HG03558 (cell line): ENCODE results near the gene EPS15.
"Not testable (repeated sequence)": the region's sequence is repeated elsewhere in the genome, so short reads cannot be mapped to it uniquely, and the experiment has no call there.

Source experiments
- ATAC-seq: cut with Tn5 transposase; IDR thresholded peaks from one replicate; pipeline ENCODE4 v1.9.1; 2021; ENCODE audit warnings: moderate number of reproducible peaks; ENCODE audit not compliant: unreplicated experiment; ENCODE audit errors: extremely low read depth

The EPS15 gene

DNA sequence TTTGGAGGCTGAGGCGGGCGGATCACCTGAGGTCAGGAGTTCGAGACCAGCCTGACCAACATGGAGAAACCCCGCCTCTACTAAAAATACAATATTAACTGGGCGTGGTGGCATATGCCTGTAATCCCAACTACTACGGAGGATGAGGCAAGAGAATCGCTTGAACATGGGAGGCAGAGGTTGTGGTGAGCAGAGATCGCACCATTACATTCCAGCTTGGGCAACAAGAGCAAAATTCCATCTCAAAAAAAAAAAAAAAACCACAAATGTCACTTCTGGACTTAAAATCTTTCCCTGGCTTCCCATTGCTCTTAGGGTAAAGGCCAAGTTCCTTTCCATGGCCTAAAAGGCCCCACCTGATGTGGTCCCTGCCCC is 194.1 kb downstream of the EPS15 start:
- not testable (repeated sequence) for ATAC-seq

DNA sequence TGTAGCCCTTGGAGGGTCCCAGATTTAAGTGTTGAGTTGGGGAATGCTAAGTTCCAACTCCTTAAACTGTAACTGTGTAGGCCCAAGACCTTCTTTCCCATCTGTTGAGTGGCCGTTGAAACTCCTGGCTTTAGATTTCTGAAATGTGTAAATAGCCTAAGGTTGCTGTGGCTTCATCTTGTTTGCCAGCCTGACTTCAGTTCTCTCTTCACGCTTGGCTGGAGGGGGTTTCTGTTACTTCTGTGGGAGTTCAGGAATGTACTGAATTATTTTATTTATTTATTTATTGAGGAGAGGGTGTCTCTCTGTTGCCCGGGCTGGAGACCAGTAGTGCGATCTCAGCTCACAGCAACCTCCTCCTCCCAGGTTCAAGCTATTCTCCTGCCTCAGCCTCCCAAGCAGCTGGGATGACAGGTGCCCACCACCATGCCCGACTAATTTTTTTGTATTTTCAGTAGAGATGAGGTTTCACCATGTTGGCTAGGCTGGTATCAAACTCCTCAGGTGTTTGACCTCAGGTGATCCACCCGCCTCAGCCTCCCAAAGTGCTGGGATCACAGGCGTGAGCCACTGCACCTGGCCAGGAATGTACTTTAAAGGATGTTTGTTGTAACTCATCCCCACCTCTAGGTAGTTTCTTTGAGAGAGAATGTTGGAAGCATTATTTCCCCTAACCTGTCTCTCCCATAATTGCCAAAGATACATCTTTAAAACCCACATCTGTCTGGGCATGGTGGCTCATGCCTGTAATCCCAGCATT is 194.6 kb downstream of the EPS15 start:
- no peak for ATAC-seq

DNA sequence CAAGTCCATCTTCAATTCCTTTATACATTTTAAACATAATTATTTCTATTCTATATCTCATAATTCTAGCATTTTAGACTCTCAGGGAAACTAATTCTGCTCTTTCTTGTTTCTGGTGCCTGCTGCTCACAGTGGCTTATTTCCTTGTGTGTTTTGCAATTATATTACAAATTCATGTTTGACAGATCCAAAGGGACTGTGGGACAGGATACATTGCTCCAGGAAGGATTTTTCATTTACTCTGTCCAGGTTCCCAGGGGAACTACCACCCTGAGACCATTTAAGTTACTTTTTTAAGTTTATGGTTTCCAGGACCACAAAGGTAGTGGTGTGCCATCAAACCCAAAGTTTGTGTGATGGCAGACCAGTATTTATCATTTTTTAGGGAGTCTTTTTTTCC is 195.3 kb downstream of the EPS15 start:
- no peak for ATAC-seq

DNA sequence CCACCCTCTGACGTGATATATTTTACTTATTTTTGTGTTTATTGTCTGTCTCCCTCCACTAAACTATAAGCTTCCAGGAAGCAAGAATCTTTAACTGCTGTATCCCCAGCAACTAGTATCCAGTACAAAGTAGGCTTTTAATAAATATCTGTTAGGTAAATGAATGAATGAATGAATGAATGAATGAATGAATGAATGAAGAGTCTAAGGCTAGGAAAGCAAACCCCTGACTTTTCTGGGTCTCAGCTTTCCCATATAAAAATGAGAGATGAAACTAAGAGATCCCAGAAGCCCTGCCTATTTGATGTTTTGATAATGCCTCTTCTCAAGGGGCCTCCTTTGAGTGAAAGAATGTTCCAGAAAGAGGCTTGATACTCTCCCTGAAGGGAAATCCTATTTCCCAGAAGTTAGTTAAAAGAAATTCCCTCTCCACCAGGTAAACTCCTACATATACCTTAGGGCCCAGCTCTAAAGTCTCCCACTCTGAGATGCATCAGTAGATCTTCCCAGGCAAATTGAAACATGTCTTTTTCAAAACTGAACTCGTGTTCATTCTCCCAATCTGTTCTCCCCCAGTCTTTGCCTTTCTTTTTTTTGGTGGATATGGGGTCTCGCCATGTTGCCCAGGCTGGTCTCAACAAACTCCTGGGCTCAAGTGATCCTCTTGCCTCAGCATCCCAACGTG is 196.5 kb downstream of the EPS15 start:
- no peak for ATAC-seq

- no peak for ATAC-seq
These were observed 197.2 kb downstream of the EPS15 start for GRCh38 chr1:51321924-51322280.

DNA sequence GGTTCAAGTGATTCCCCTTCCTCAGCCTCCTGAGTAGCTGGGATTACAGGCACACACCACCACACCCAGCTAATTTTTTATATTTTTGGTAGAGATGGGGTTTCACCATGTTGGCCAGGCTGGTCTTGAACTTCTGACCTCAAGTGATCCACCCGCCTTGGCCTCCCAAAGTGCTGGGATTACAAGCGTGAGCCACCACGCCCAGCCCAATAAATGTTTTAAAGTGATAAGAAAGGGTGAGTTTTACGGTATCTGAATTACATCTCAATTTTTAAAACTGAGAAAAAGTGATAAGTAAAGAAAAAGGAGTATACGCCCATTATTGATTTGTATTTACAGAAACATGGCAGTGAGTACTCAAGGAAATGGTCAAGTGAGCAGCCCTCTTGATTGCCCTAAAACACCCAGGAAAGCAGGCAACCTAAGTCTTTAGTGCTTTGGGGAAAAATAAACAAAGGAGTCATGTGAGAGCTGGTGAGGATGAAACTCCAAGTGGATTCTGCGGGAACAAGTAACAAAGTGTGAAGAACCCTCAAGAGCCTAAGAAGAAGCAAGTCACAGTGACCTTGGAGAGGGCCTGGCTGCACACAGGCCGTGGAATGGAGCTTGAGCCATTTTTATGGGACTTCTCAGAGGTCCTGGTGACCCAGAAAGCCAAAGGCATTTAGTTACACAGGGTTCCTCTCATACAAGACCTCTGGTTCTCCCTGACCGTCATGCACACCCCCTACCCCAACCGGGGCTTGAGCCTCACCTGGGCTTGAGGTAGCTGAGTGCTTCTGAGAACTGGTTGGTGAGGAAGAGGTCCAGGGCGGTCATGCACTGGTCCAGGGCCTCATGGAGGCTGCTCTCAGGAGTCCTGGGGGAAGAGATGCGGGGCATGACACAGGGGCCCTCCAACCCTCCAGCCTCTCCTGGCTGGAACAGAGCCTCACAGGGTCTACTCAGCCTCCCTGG is 197.8 kb downstream of the EPS15 start:
- ATAC-seq: no peak

DNA sequence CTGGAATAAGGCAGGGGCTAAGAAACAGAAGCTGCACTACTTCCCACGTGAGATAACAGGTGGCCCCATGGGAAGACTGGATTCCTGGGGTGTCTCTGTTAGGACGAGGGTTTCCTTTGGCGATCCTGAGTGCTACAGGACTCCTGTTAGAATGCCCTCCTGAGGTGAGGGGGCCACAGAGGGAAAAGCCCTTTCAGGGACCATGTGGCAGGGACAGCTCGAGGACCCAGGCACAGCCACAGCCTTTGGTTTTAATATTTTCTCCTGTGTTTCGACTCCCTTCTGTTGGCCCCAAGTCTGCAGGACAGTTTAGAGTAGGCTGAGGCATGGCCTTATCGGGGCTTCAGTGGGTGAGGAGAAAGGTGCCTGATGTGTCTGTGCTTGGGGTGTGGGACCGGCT is 201.3 kb downstream of the EPS15 start:
- no peak for ATAC-seq

GRCh38 chr1:51316846-51317120 is 202.3 kb downstream of the EPS15 start:
- ATAC-seq: no peak

- ATAC-seq: no peak
These were observed 202.8 kb downstream of the EPS15 start for GRCh38 chr1:51316113-51316845.

DNA sequence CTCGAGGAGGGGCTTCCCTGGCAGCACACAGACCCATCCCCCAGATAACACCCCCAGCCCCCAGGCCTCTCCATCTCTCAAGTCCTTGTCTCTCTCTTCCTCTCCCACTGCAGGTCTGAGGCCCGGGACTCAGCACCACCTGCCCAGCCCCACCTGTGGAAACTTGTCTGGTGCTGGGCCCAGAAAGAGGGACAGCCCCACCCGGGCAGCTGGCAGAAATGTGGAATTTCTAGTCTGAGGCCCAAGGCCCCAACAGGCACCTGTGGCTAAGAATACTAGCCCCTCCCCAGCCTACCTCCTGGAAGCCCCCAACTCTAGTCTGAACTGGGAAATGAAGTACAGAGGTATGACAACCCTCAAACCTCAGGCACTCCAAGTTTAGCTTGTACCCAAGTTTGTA is 204.1 kb downstream of the EPS15 start:
- no peak for ATAC-seq

- no peak for ATAC-seq
These were observed 204.9 kb downstream of the EPS15 start for GRCh38 chr1:51313961-51314777.

- no peak for ATAC-seq
These were observed 205.7 kb downstream of the EPS15 start for GRCh38 chr1:51313268-51313852.

DNA sequence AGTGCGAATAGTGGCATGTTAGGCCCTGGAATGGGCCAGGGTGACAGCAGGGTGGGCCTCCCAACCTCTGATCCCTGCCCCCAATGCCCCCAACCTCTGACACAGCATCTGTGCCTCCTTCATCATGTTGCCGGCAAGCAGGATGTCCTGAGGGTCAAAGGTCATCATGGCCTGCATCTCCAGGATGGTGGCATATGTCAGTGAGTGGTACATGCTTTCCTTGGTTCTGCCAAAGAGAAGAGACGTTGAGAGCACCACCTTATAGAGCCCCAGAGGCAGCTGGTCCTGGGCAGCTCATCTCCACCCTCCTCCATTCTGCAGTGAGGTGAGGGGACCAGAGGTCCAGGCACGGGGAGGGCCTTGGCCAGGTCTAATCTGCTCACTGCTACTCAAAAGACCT is 206.3 kb downstream of the EPS15 start:
- no peak for ATAC-seq

DNA sequence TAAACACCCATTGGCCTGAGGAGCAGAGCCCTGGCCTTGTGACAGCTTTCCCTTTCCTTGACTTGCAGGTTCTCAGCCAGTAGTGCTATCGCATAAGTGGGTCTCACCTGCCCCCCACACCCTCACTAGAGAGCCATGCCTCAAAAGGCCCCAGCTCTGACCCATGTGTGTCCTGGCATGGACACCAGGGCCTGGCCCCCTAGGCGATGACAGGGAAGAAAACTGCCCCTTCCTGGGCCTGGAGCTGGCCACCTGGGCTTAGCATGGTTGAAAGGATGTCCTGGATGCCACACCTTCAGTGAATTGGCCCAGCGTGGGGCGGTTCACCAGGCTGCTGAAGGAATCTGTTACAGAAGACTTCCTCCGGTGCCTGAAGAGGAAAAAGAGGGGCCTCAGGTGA is 207.2 kb downstream of the EPS15 start:
- no peak for ATAC-seq

DNA sequence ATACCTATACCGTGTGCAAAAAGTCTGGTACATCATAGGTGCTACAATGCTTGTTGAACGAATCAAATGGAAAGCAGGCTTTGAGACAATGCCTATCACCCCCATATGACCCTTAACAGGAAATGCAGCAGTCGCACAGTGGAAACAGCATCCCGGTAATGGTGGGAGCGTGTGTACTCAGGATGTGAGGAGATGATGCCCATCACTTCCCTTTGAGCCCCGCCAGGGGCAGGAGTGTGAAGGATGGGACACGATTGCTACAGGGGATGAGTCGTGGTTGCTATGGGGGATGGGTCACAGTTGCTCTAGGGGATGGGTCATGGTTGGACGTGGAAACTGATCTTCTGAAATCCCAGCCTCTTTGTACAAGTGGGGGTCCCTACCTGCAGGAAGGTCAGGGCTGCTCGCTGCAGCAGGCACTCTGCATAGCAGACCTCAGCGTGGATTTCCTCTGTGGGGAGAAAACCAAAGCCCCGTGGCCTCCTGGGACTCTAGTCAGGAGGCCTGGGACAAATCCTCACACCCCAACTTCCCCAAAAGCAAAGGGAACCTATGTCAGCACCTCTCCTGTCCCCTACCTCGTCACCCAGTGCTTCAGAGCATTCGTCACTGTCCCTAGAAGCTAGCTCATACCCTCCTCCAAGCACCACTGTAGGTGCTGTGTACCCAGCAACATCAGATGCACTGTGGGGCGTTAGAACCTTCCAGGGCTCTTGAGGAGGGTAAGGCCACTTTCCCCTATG is 208.0 kb downstream of the EPS15 start:
- no peak for ATAC-seq

GRCh38 chr1:51309291-51309690 is 209.8 kb downstream of the EPS15 start:
- no peak for ATAC-seq

DNA sequence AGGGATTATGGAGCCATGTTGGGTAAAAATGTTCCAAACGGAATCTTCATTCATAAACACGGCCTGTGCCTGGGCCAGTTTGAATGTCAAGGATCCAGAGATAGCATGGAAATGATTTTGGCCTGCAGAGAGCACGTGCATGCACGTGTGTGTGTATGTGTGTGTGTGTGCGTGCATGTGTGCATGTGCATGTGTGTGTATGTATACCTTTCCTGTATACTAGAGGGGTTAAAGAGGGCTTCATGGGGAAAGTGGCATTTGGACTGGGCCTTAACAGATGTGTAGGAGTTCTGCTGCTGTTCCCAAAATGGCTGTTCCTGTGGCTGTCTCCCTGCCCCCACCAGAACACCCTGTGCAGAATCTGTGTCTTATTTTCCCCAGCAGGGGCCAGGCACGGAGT is 210.4 kb downstream of the EPS15 start:
- no peak for ATAC-seq

GRCh38 chr1:51306950-51307349 is 212.1 kb downstream of the EPS15 start:
- no peak for ATAC-seq

DNA sequence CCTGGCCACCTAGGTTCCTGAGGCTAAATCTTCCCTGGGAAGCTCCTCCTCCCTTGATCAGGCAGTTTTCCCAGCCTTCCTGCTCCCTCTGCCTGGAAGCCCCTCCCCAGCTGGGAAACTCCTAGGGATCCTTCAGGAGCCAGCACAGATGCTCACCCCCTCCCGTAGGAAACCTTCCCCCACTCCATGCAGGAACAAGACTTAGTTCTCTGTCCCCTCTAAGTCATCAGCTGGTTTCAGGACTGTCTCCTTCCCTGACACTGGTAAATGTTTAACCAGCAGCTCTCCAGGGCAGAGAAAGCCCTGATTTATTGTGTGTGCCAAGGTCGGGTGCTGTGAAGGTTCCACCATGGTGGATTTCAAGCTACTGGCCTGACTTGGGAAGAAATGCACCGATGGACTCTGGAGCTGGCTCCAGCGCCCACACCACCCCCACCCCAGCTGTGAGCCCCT is 213.7 kb downstream of the EPS15 start:
- ATAC-seq: no peak
